Left forelimb (tissue), 1 donor: ENCODE measurements around the gene ADARB2.

ENCODE experiments used
- DNase-seq: peaks from one replicate; pipeline ENCODE4 v3.0.0-alpha.2; 2018; ENCODE audit warnings: low spot score

The ADARB2 gene

GRCh38 chr10:1570416-1571051 is 166.8 kb downstream of the ADARB2 start:
- no peak for DNase-seq

DNA sequence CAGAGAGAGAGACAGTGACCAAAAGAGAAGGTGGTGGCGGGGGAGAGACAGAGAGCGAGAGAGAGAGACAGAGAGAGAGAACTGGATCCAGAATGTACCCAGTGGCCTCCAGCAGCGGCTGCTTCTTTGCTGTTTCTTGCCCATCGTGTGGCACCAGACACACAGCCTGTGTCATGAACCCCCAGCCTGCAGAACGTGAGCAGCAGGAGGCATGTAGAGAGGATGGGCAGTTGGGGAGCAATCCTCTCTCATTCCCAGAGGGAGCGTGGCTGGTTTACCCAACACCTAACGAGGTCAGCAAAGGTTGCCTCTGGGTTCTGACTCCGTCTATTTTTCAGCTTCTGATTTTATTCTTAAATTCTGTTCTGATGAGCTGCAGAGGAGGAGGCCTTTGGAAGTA is 168.1 kb downstream of the ADARB2 start:
- no peak for DNase-seq

DNA sequence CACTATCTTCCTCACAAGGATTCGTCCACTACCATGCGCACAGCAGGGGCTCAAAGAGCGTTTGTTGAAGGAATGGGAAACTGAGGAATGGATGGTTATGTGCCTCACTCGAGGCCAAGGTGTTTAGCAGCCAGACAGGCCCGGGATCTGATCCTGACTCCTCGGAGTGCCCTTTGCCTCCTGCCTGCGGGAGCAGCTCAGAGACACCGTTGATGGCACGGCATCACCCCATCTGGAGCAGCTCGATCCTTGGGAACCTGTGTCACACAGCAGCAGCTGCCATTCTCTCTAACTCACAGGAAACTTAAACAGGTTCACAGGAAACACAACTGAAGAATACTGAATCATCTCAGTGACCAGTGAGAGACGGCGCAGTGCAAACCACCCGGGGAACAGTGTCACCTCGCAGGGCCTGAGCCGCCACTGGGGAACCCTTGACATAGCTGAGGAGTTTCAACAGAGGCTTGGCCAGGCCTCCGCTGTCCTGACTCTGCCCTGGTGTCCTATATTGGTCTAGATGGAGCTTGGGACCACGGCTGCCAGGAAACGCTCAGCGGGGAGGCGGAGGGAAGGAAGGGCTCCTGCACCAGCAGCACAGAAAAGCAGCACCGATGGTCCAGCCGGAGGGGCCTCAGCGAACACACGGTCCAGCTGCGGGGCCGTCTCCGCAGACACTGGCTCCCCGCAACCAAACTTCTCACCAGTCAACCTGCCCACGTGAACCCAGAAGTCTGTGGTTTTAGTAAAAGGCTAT is 169.4 kb downstream of the ADARB2 start:
- no peak for DNase-seq

- no peak for DNase-seq
Observed at GRCh38 chr10:1567152-1567551, 170.2 kb downstream of the ADARB2 start.

DNA sequence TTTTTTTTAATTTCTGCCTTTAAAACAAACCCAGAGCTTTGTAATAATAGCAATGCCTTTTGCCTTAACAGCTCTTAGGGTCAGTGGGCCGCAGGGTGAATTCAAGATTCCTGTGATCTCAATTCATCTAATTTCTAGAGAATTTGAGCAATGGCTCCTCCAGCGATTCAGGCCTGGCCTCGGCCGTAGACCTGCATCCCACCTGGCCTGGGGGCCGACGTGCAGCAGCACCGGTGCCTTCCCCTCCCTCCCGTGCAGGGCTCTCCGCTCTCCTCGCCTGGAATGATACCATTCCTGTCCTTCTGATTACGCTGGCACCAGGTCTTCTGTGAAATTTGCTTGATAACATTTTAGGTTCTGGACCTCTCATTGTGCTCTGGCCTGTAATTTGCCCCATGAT is 172.5 kb downstream of the ADARB2 start:
- DNase-seq, result no peak

DNA sequence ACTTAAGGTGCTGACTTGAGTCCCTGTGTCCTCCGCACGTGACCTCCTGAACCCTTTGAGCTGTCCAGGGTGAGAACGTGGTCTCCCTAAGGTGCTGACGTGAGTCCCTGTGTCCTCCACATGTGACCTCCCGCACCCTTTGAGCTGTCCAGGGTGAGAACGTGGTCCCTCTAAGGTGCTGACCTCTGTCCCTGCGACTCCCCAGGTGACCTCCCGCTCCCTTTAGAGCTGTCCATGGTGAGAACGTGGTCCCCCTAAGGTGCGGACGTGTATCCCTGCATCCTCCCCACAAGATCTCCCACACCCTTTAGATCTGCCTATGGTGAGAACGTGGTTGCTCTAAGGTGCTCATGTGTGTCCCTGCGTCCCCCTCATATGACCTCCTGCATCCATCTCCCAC is 174.3 kb downstream of the ADARB2 start:
- no peak for DNase-seq

DNA sequence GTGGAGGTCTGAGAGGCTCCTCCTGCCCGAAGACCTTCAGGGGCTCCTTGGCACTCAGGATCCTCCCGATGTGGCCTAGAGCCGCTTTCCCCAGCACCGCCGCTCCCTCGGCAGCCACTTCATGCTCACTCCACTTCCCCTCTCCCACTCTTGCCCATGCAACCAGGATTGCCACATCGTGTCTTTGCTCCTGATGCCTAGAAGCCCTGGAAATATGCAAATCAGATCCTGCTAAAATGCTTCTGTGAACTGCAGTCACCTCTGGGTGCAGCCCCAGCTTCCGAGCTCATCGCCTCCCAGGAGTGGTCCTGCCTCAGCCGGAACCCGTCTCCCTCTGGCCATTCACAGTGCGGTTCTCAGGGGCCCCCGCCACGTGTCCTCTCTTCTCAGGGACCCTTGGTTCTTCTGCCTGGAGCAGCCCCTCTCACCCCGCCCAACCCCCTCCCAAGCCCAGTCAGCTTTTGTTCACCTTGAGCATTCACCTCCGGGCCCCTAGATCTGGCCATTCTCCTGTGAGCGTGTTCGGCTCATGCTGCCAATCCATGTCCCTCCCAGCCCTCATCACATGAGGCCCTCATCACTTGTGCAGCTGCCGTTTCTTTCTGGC is 175.5 kb downstream of the ADARB2 start:
- no peak for DNase-seq

- DNase-seq, result no peak
Observed at GRCh38 chr10:1560535-1561192, 176.7 kb downstream of the ADARB2 start.

DNA sequence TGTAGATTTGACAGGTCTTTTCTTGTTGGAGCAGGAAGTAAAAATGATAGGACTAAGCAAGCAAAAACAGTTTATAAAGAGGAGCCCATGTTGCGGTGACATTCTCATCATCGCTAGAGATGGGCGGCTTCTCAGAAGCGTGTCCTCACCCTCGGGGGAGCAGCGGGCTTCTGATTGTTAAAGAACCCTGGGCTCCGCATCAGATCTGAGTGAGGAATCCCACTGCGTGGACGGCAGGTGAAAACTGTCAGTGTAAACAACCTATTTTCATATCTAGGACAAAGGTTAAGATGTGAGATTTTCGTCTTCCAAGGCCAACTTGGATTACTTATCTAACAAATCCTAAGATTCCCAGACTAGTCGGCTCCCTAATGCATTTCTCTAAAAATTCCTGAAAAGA is 177.6 kb downstream of the ADARB2 start:
- DNase-seq, result no peak

- no peak for DNase-seq
Observed at GRCh38 chr10:1559311-1559710, 178.0 kb downstream of the ADARB2 start.

GRCh38 chr10:1558906-1559305 is 178.4 kb downstream of the ADARB2 start:
- no peak for DNase-seq

DNA sequence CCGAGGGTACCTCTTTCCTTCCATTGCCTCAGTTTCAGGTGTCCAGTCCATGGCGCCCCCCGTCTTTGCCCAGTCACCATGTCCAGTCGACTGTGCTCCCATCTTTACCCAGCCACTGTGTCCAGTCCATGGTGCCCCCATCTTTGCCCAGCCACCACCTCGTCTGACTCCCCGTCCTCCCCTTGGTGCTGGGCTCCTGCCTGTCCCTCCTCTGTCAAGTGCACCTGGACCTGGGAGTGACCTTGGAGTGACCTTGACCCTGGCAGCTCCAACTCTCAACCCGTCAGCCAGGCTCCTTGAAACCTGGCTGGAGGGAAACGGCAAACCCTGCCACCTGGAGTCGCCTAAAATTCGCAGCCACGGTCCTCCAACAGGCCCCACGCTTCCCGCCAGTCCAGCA is 180.2 kb downstream of the ADARB2 start:
- DNase-seq, result no peak

GRCh38 chr10:1556496-1556895 is 180.8 kb downstream of the ADARB2 start:
- no peak for DNase-seq

DNA sequence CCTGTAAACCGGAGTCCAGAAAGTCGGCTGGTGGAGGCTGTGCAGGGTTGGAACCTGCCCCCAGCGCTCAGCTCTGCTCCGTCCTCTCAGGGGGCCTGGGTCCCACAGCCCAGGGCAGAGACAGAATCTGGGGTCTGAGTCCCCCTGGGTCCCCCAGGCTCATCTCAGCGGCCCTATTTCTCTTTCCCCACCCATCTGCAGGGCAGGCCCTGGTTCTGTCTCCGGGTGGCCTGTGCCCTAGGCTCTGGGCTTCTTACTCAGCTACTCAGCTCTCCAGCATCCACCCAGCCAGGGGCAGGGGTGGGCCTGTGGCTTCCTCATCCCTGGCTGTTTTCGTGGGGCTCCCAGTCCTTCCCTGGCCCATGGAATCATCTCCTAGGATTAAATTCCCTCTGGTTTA is 183.4 kb downstream of the ADARB2 start:
- no peak for DNase-seq

DNA sequence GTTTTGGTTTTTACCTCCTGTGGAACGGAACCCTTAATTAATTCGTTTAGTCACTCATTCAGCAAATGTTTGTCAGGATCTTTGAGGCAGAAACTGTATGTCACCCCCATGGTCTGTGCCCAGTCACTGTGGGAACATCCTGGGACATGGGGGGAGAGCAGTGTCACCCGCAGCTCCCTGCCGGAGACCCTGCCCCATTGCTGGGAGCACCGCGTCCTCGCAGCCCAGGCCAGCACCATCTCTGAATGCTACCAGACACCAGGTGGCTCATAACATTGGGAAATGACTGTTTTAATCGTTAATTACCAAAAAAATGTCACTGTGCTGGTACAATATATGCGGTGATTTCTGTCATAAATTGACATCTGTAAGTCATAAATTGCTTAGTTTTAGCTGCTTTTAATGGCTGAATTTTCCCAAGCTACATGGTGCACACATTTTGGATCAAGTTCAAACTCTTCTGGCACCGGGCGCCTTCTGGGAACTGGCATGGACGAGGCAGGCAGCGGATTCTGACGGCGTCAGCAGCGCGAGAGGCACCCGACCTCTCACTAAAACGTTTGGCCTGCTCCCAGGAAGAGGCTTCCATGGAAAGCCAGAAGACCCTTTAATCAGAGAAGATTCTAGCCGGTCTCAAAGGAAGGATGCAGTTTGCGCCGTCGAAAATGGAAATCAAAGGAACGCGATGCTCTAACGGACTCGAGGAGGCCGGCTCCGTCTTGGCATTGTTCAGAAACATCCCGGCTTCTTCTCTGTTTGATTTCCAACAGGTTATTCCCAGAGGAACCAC is 184.2 kb downstream of the ADARB2 start:
- no peak for DNase-seq

GRCh38 chr10:1552406-1552805 is 184.9 kb downstream of the ADARB2 start:
- no peak for DNase-seq

- no peak for DNase-seq
Observed at GRCh38 chr10:1551636-1552338, 185.5 kb downstream of the ADARB2 start.

- DNase-seq, result no peak
Observed at GRCh38 chr10:1550616-1551015, 186.7 kb downstream of the ADARB2 start.

GRCh38 chr10:1550291-1550595 is 187.1 kb downstream of the ADARB2 start:
- DNase-seq, result no peak

DNA sequence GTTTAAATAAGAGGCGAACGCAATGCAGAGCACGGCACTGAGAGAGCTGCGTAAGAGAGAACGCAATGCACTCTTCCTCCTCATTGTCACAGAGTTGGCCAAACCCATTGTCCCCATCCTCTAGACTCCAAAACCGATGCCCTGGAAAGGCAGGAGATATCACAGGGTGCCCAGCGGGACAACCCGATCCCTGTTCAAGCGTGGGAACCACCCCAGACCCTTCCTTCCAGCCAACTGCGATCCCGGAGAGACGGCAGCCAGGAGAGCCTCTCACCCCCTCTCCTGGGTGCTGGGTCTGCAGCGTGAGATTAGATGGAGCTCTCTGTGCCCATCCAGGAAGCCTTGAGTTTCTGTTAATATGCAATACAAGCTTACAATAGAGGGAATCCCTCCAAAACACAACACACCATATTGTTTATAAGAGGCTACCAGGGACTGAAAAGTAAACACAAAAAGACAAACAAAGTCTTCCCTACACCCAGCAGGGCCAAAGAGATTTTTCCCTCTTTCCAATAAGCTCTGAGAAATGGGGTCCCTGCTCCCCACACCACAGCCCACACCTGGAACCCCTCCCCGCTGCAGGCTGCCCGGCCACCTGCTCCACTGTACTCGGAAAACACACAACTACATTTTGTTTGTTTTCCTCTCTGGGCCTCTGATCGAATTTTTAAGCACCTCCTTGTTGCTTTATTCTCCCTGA is 187.6 kb downstream of the ADARB2 start:
- DNase-seq, result no peak

DNA sequence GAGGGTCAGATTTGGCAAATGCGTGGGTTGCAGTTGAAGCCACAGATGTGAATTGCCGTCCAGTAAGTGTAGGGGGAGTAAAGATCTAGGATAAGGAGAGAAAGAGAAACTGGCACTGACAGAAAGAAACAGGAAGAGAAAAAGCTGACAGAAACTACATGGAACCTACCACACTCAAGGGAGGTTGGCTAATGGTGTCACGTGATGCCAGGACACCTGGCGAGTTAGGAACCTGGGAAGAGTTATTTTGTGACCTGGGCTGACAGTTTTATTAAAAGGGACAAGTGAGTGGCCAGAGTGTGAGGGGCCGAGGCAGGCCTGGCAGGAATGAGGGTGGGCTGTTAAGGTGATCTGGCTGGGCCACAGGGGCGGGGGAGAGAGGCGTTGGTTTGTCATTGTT is 188.7 kb downstream of the ADARB2 start:
- DNase-seq, result no peak
